H9 (cell line): ENCODE measurements around the gene CCDC60. TPM values are rescaled to one million over a fixed set of nuclear protein-coding genes. Genes with fewer than 3 reads are reported as not detected.

Source experiments
- DNase-seq: peaks from one replicate; pipeline ENCODE4 v3.0.0-alpha.2; 2017
- H2AFZ ChIP-seq: one replicate; pipeline ENCODE4 v1.6.1; 2013; ENCODE audit warnings: mild to moderate bottlenecking, low read length, control low read depth, moderate library complexity
- H2AK5ac ChIP-seq: 2 replicates; pipeline ENCODE4 v1.6.1; 2013; ENCODE audit warnings: low read length, control low read depth, mixed read lengths; ENCODE audit not compliant: insufficient read length
- H2BK120ac ChIP-seq: one replicate; pipeline ENCODE4 v1.6.1; 2013; ENCODE audit warnings: low read depth, mild to moderate bottlenecking, low read length, control low read depth, inconsistent platforms; ENCODE audit not compliant: poor library complexity, severe bottlenecking
- H2BK12ac ChIP-seq: 2 replicates; pipeline ENCODE4 v1.6.1; 2013; ENCODE audit warnings: low read length, control low read depth, mixed read lengths, low read depth; ENCODE audit not compliant: insufficient read length
- H2BK15ac ChIP-seq: 2 replicates; pipeline ENCODE4 v1.6.1; 2013; ENCODE audit warnings: low read depth, low read length, control low read depth
- H2BK20ac ChIP-seq: one replicate; pipeline ENCODE4 v1.6.1; 2013; ENCODE audit warnings: low read depth, mild to moderate bottlenecking, low read length, control low read depth, inconsistent platforms; ENCODE audit not compliant: poor library complexity, severe bottlenecking
- H2BK5ac ChIP-seq: 2 replicates; pipeline ENCODE4 v1.6.1; 2013; ENCODE audit warnings: low read length, control low read depth, mixed read lengths; ENCODE audit not compliant: insufficient read length
- H3K14ac ChIP-seq: 2 replicates; pipeline ENCODE4 v1.6.1; 2013; ENCODE audit warnings: low read length, control low read depth; ENCODE audit not compliant: insufficient read depth
- H3K18ac ChIP-seq: 2 replicates; pipeline ENCODE4 v1.6.1; 2013; ENCODE audit warnings: low read depth, mild to moderate bottlenecking, mixed read lengths, low read length, control low read depth; ENCODE audit not compliant: insufficient read length
- H3K23ac ChIP-seq: 2 replicates; pipeline ENCODE4 v1.6.1; 2013; ENCODE audit warnings: low read length, control low read depth, mixed read lengths, low read depth; ENCODE audit not compliant: insufficient read length
- H3K23me2 ChIP-seq: 2 replicates; pipeline ENCODE4 v1.6.1; 2013; ENCODE audit warnings: low read depth, mild to moderate bottlenecking, mixed read lengths, low read length, control low read depth; ENCODE audit not compliant: insufficient read length, poor library complexity, severe bottlenecking
- H3K27ac ChIP-seq: 2 replicates; pipeline ENCODE4 v1.5.1; 2013; ENCODE audit warnings: low read length, control low read depth, mixed read lengths, low read depth; ENCODE audit not compliant: insufficient read length
- H3K27me3 ChIP-seq: 2 replicates; pipeline ENCODE4 v1.6.1; 2013; ENCODE audit warnings: low read length, control low read depth, inconsistent platforms; ENCODE audit not compliant: insufficient read depth
- H3K4ac ChIP-seq: 2 replicates; pipeline ENCODE4 v1.6.1; 2013; ENCODE audit warnings: low read depth, mild to moderate bottlenecking, control low read depth, inconsistent platforms, low read length, moderate library complexity
- H3K4me1 ChIP-seq: 2 replicates; pipeline ENCODE4 v1.6.1; 2013; ENCODE audit warnings: low read length, control low read depth, inconsistent platforms; ENCODE audit not compliant: insufficient read depth
- H3K4me2 ChIP-seq: 2 replicates; pipeline ENCODE4 v1.6.1; 2013; ENCODE audit warnings: low read length, control low read depth, mixed read lengths; ENCODE audit not compliant: insufficient read length, insufficient read depth
- H3K56ac ChIP-seq: 2 replicates; pipeline ENCODE4 v1.6.1; 2013; ENCODE audit warnings: low read depth, mild to moderate bottlenecking, mixed read lengths, low read length, control low read depth; ENCODE audit not compliant: insufficient read length
- H3K79me1 ChIP-seq: 2 replicates; pipeline ENCODE4 v1.6.1; 2013; ENCODE audit warnings: low read depth, mild to moderate bottlenecking, moderate library complexity, low read length, control low read depth, inconsistent platforms; ENCODE audit not compliant: insufficient read depth, poor library complexity, severe bottlenecking
- H3K79me2 ChIP-seq: 2 replicates; pipeline ENCODE4 v1.6.1; 2013; ENCODE audit warnings: low read length, control low read depth, inconsistent platforms; ENCODE audit not compliant: insufficient read depth
- H3K9ac ChIP-seq: 2 replicates; pipeline ENCODE4 v1.6.1; 2013; ENCODE audit warnings: low read length, control low read depth, mixed read lengths; ENCODE audit not compliant: insufficient read length; ENCODE audit errors: extremely low read depth
- H3K9me3 ChIP-seq: one replicate; pipeline ENCODE4 v1.6.1; 2013; ENCODE audit warnings: low read depth, low read length, inconsistent platforms; ENCODE audit not compliant: control insufficient read depth
- H3T11ph ChIP-seq: one replicate; pipeline ENCODE4 v1.6.1; 2013; ENCODE audit warnings: mild to moderate bottlenecking, low read length, control low read depth, inconsistent platforms
- H4K20me1 ChIP-seq: one replicate; pipeline ENCODE4 v1.6.1; 2013; ENCODE audit not compliant: control insufficient read depth, insufficient read length, insufficient read depth
- H4K5ac ChIP-seq: 2 replicates; pipeline ENCODE4 v1.6.1; 2013; ENCODE audit warnings: low read depth, mild to moderate bottlenecking, mixed read lengths, low read length, control low read depth; ENCODE audit not compliant: insufficient read length
- H4K8ac ChIP-seq: replicated peaks from 2 replicates; pipeline ENCODE4 v1.6.1; 2013; ENCODE audit warnings: low read length, control low read depth, mixed read lengths, low read depth; ENCODE audit not compliant: insufficient read length
- H4K91ac ChIP-seq: 2 replicates; pipeline ENCODE4 v1.6.1; 2013; ENCODE audit warnings: low read depth, mild to moderate bottlenecking, moderate library complexity, mixed read lengths, low read length, control low read depth; ENCODE audit not compliant: insufficient read length
- H3K27ac Mint-ChIP-seq, 3 experiments: 2 replicates in 2 of 3; 3 replicates in 1 of 3; pipeline ENCODE4 v1.8.0; 2020 to 2021; ENCODE audit warnings: mixed read lengths in 3 of 3, mild to moderate bottlenecking in 1 of 3, moderate library complexity in 1 of 3
- H3K27me3 Mint-ChIP-seq: 2 replicates; pipeline ENCODE4 v1.8.0; 2021; ENCODE audit warnings: low read depth, mild to moderate bottlenecking, moderate library complexity, mixed read lengths
- H3K36me3 Mint-ChIP-seq, 3 experiments: 2 replicates in 2 of 3; 3 replicates in 1 of 3; pipeline ENCODE4 v1.8.0; 2020 to 2021; ENCODE audit warnings: low read depth in 3 of 3, mixed read lengths in 3 of 3; ENCODE audit not compliant: insufficient read depth in 1 of 3
- H3K4me1 Mint-ChIP-seq, 2 experiments: 2 replicates each; pipeline ENCODE4 v1.8.0; 2020; ENCODE audit warnings: mixed read lengths in 2 of 2
- H3K4me3 Mint-ChIP-seq, 2 experiments: 2 replicates in 1 of 2; 3 replicates in 1 of 2; pipeline ENCODE4 v1.8.0; 2020 to 2021; ENCODE audit warnings: mild to moderate bottlenecking in 2 of 2, mixed read lengths in 2 of 2, moderate library complexity in 1 of 2
- H3K9me3 Mint-ChIP-seq, 2 experiments: 2 replicates in 1 of 2; 3 replicates in 1 of 2; pipeline ENCODE4 v1.8.0; 2020; ENCODE audit warnings: mild to moderate bottlenecking in 2 of 2, mixed read lengths in 2 of 2, moderate library complexity in 1 of 2
- CTCF ChIP-seq: fragments of 200-600 bp; sonication (generic); conservative IDR thresholded peaks from 3 replicates; pipeline ENCODE4 v1.8.0; 2021; ENCODE audit warnings: antibody characterized with exemption, mild to moderate bottlenecking
- WGBS: extraction: QIAGEN DNeasy Blood & Tissue Kit; methylation state at CpG from one replicate; pipeline ENCODE4 v1.1.7; 2013; ENCODE audit warnings: missing lambda C conversion rate, low lambda C conversion rate, mixed read lengths; ENCODE audit not compliant: insufficient read length; ENCODE audit errors: extremely low coverage; 5-methylcytosine and 5-hydroxymethylcytosine counted together
- total RNA-seq: library from RNA; stranded (reverse); gene quantifications from 2 replicates; pipeline ENCODE4 v1.2.1, GENCODE V29; 2021

Gene CCDC60
- total RNA-seq, 1 experiment from 2014 or later, result 0.44 TPM

GRCh38 chr12:119325813-119326212, 8.7 kb upstream of the CCDC60 start:
- no peak overlapping the region for H2AFZ ChIP-seq
- no peak for DNase-seq
- no peak overlapping the region for H4K8ac ChIP-seq
- H3K4me1 ChIP-seq, result no peaks in the 10 kb centered on the region
- whole genome bisulfite sequencing, result no CpG with 5 or more reads among the region's 1 CpG
- no peak overlapping the region for H2BK5ac ChIP-seq
- H3K27ac ChIP-seq, result no peak overlapping the region
- no peak overlapping the region for H3K27ac Mint-ChIP-seq
- no peak overlapping the region for H2AK5ac ChIP-seq
- no peak overlapping the region for H4K5ac ChIP-seq
- no peak overlapping the region for H2BK15ac ChIP-seq
- H3K36me3 Mint-ChIP-seq, result no peaks in the 10 kb centered on the region
- H3K9ac ChIP-seq, result no peak overlapping the region
- no peak overlapping the region for H3K4me3 Mint-ChIP-seq
- no peak overlapping the region for H3K23ac ChIP-seq
- no peak overlapping the region for H3K56ac ChIP-seq
- H3K14ac ChIP-seq, result no peak overlapping the region
- H3K79me1 ChIP-seq, result no peaks in the 10 kb centered on the region
- TF ChIP-seq CTCF, result no peak
- no peak overlapping the region for H3K18ac ChIP-seq
- no peak overlapping the region for H3K4me2 ChIP-seq
- no peaks in the 10 kb centered on the region; the same call in 1 of the 2 replicates for H3K27me3 ChIP-seq
- no peak overlapping the region for H2BK20ac ChIP-seq
- no peak overlapping the region for H3T11ph ChIP-seq
- no peaks in the 10 kb centered on the region for H4K20me1 ChIP-seq
- no peaks in the 10 kb centered on the region for H3K23me2 ChIP-seq
- H3K27me3 Mint-ChIP-seq, result peaks cover 15% of the 10 kb centered on the region
- no peak overlapping the region for H2BK120ac ChIP-seq
- H3K4me1 Mint-ChIP-seq, result no peaks in the 10 kb centered on the region
- no peaks in the 10 kb centered on the region for H3K79me2 ChIP-seq
- H4K91ac ChIP-seq, result no peak overlapping the region
- H2BK12ac ChIP-seq, result no peak overlapping the region
- H3K9me3 ChIP-seq, result no peaks in the 10 kb centered on the region
- H3K4ac ChIP-seq, result no peak overlapping the region
- no peaks in the 10 kb centered on the region; a peak in 1 of 5 replicates for H3K9me3 Mint-ChIP-seq
